Measurements from ENCODE around the gene FBH1.

FBH1 gene

DNA sequence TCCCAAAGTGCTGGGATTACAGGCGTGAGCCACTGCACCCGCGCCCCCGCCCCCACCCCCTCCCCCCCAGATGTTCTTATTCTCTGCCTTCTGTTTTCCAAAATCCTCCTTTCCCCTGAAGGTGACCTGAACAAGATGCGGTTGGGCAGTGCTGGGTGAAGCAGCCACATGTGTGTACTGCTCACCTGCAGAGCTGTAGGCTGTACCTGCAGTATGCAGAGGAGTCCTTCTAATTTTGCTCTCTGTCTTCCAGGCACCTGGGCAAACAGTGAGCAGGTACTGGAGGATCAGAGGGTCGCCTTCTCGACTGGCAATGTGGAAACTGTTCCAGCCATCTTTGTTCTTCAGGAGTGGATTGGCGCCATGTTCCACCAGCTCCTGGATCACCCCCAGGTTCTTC, 2.4 kb upstream of the FBH1 start:
- TF ChIP-seq CTCF (IDR thresholded peaks at IDR 0.05; ENCODE audit: low read depth, low read length), result no peak
- no peak for DNase-seq (ENCODE audit: extremely low read depth, low read depth)

DNA sequence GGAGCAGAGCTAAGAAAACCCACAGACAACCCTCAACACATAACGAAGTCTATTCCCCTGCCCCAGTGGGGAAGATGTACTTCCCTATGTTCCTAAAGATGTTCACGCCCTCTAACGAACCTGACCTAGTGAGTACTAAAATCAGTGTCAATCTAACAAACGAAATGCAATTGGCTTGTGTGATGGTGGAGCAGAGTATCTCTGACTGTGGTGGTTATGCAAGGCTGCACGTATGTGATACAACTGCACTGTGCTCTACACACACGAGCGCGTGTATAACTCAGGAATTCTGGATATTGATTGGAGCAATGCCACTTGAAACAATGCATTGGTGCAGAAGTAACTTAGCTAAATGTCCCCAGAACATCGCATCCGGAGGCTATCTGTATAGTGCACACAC, 1.7 kb upstream of the FBH1 start:
- TF ChIP-seq CTCF (IDR thresholded peaks at IDR 0.05; ENCODE audit: low read depth, low read length), result no peak
- DNase-seq (ENCODE audit: extremely low read depth, low read depth), result no peak

- DNase-seq (ENCODE audit: extremely low read depth, low read depth), result no peak
- TF ChIP-seq CTCF (IDR thresholded peaks at IDR 0.05; ENCODE audit: low read depth, low read length), result no peak; the same call in none of the 2 replicates
Measured at GRCh38 chr10:5888843-5889623, 1.0 kb upstream of the FBH1 start.

GRCh38 chr10:5890452-5890915, 441 bp downstream of the FBH1 start:
- no peak for DNase-seq (ENCODE audit: extremely low read depth, low read depth)
- TF ChIP-seq CTCF (IDR thresholded peaks at IDR 0.05; ENCODE audit: low read depth, low read length), result no peak

DNA sequence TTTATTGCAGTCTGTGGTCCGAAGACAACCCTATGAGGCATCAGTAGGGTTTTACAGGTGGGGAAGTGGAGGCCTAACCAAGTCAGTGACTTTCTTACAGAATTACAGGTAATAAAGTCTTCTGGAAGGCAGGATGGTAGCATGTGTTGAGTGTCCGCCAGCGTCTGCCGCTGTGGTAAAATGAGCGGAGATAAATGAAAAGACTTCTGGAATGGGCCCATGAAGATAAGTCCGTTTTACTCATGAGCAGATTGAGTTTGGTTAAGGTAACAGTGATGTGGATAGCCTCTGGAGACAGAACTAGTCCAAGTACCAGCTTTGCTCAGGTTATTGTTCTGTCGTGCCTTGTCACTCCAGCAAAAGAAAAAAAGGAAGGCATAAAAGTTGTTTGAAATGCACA, 966 bp downstream of the FBH1 start:
- no peak for DNase-seq (ENCODE audit: extremely low read depth, low read depth)

GRCh38 chr10:5892007-5892406, 2.0 kb downstream of the FBH1 start:
- no peak for TF ChIP-seq CTCF (IDR thresholded peaks at IDR 0.05; ENCODE audit: low read depth, low read length)
- DNase-seq (ENCODE audit: extremely low read depth, low read depth), result no peak

More for the DNA sequence above, 966 bp downstream of the FBH1 start:
- TF ChIP-seq CTCF (IDR thresholded peaks at IDR 0.05; ENCODE audit: low read depth, low read length), result no peak

DNA sequence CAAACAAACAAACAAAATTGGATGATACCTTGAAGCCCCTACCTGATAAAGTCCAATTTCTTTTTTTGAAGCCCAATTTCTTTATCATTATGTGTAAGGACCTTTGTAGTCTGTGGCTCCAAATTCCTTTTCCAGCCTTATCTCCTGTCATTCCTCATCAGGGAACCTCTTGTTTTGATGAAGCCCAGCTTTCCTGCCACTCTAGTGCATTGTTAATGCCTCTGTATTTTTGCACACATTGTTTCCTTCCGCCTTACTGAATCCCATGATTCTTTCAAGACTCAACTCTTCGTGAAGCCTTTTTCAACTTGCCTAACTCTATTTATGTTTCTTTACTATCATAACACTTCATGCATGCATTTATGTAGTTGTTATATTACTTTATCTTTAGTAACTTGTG, 3.3 kb downstream of the FBH1 start:
- DNase-seq (ENCODE audit: extremely low read depth, low read depth), result no peak
- TF ChIP-seq CTCF (IDR thresholded peaks at IDR 0.05; ENCODE audit: low read depth, low read length), result no peak

Data from AG09319 (cell line).